Body of pancreas (tissue), 4 donors: ENCODE results near the gene UGT1A1. TPM values are rescaled to one million over a fixed set of nuclear protein-coding genes. Genes with fewer than 3 reads are reported as not detected.

ENCODE experiments used
- ATAC-seq: fragments of 150-250 bp; one replicate; pipeline ENCODE4 v1.9.1; 2016
- DNase-seq, 4 donors: peaks; one replicate each; pipeline ENCODE4 v3.0.0-alpha.2; 2019
- H3K27ac ChIP-seq, 4 donors: fragments of 200-600 bp; sonication (generic); 1 replicate in 3 of 4; 2 replicates in 1 of 4; pipeline versions ENCODE4 v1.5.1 to v1.6.1; 2016 to 2019; ENCODE audit warnings: mild to moderate bottlenecking in 1 of 4, mixed read lengths in 1 of 4, moderate library complexity in 1 of 4
- H3K27me3 ChIP-seq, 2 donors: fragments of 200-600 bp; sonication (generic); one replicate each; pipeline ENCODE4 v1.6.0; 2016; ENCODE audit warnings: mild to moderate bottlenecking in 1 of 2
- H3K36me3 ChIP-seq, 2 donors: fragments of 200-600 bp; sonication (generic); replicated peaks in 1 of 2; 2 replicates each; pipeline ENCODE4 v1.5.1; 2016; ENCODE audit warnings: low read depth in 2 of 2; ENCODE audit not compliant: insufficient read depth in 1 of 2
- H3K4me1 ChIP-seq: fragments of 200-600 bp; sonication (generic); one replicate; pipeline ENCODE4 v1.6.0; 2016
- H3K4me3 ChIP-seq, 2 donors: fragments of 200-600 bp; sonication (generic); 1 replicate in 1 of 2; 2 replicates in 1 of 2; pipeline ENCODE4 v1.5.1; 2016 to 2019
- H3K9me3 ChIP-seq, 3 donors: fragments of 200-600 bp; sonication (generic); 1 replicate in 2 of 3; 2 replicates in 1 of 3; pipeline ENCODE4 v1.5.1; 2016
- POLR2A ChIP-seq, 3 donors: fragments of 450-650 bp; IDR thresholded peaks; one replicate each; pipeline ENCODE4 v1.6.1; 2016; ENCODE audit warnings: antibody characterized with exemption in 3 of 3, mild to moderate bottlenecking in 2 of 3
- WGBS, 2 donors: methylation state at CpG; one replicate each; pipeline ENCODE4 v1.1.5; 2017; 5-methylcytosine and 5-hydroxymethylcytosine counted together
- intact Hi-C: fragments of 100-400 bp; cut with DNase I; formaldehyde crosslinking; loops from one replicate; pipeline ENCODE4 v1.15.1; 2023
- total RNA-seq, 2 donors: library from RNA; depleted of rRNA; stranded (reverse); fragments of >200 nt; gene quantifications; one replicate each; pipeline ENCODE4 v1.1.0, GENCODE V29; 2016
- TF ChIP-seq, protein P1 (sequence below), 7 experiments: fragments of 450-650 bp in 4 of 7; fragments of 200-600 bp in 3 of 7; sonication (generic) in 3 of 7; IDR thresholded peaks; one replicate each; pipeline ENCODE4 v1.5.1; 2016 to 2019; ENCODE audit warnings: antibody characterized with exemption in 7 of 7

The UGT1A1 gene
- total RNA-seq, 2 donors from 2014 or later: not detected

DNA sequence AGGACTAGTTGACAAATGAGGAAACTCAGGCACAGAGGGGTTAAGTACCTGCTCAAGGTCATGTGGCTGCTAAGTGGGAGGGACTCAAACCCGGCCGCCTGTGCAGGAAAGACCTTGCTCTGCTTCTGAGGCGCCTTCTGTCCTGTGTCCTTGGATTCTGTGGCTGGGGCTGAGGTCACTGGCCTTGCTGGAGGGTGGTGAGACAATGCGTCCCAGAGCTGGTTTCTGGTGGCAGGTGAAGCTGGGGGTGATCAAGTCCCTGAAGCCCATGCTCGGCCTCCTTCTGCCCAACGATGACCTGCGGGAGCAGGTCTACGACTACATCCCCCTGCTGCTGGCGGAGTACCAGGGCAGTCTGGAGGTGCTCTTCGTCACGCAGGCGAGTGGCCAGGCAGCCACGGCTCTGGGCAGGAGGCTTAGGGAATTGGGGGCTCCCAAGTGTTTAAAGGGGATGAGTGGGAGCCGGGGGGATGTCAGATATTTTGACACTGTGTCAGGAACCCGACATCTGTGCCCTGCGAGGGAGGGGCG, 34.1 kb downstream of the UGT1A1 start:
- DNase-seq: no peak
- H3K36me3 ChIP-seq: no peaks in the 10 kb centered on the region
- H3K27me3 ChIP-seq: no peaks in the 10 kb centered on the region
- intact Hi-C loops: no loop called here
- ATAC-seq: no peak
- no peaks in the 10 kb centered on the region for H3K4me1 ChIP-seq
- no peaks in the 10 kb centered on the region for H3K9me3 ChIP-seq
- H3K4me3 ChIP-seq: no peak overlapping the region
- WGBS, 2 donors: 24 to 65% methylated on average over 9 to 17 of the region's 17 CpGs
- H3K27ac ChIP-seq: no peak overlapping the region
- TF ChIP-seq, protein P1, sequence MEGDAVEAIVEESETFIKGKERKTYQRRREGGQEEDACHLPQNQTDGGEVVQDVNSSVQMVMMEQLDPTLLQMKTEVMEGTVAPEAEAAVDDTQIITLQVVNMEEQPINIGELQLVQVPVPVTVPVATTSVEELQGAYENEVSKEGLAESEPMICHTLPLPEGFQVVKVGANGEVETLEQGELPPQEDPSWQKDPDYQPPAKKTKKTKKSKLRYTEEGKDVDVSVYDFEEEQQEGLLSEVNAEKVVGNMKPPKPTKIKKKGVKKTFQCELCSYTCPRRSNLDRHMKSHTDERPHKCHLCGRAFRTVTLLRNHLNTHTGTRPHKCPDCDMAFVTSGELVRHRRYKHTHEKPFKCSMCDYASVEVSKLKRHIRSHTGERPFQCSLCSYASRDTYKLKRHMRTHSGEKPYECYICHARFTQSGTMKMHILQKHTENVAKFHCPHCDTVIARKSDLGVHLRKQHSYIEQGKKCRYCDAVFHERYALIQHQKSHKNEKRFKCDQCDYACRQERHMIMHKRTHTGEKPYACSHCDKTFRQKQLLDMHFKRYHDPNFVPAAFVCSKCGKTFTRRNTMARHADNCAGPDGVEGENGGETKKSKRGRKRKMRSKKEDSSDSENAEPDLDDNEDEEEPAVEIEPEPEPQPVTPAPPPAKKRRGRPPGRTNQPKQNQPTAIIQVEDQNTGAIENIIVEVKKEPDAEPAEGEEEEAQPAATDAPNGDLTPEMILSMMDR (IDR thresholded peaks at IDR 0.05): no peak
- TF ChIP-seq POLR2A (IDR thresholded peaks at IDR 0.05): no peak

DNA sequence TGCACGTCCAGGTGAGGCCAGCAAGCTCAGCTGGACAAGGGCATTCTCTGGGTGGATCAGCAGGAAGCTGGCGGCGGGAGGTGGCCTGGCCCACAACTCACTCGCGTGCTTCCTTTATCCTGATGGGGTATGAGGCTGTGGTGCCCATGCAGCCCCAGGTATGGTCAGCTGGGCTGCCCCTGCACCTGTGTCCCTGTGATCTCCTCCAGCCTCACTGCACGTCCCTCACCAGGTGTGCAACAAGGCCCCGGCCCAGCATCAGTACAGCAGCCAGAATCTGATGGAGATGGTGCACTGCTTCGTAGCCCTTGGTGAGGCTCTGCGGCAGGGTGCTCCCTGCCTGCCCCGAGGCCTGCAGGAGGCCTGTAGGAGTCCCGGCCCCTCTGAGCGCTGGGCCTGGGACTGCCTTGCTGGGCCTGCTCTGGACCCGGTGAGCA, 35.7 kb downstream of the UGT1A1 start:
- no peaks in the 10 kb centered on the region for H3K36me3 ChIP-seq
- H3K4me1 ChIP-seq: no peaks in the 10 kb centered on the region
- H3K4me3 ChIP-seq: no peak overlapping the region
- intact Hi-C loops: no loop called here
- H3K27me3 ChIP-seq: no peaks in the 10 kb centered on the region
- 88 to 100% methylated on average over 1 to 13 of the region's 13 CpGs for WGBS, 2 donors
- ATAC-seq (no peak), DNase-seq (no peak)
- H3K9me3 ChIP-seq: no peaks in the 10 kb centered on the region
- TF ChIP-seq, protein P1 (IDR thresholded peaks at IDR 0.05): no peak
- no peak for TF ChIP-seq POLR2A (IDR thresholded peaks at IDR 0.05)
- H3K27ac ChIP-seq: no peak overlapping the region

DNA sequence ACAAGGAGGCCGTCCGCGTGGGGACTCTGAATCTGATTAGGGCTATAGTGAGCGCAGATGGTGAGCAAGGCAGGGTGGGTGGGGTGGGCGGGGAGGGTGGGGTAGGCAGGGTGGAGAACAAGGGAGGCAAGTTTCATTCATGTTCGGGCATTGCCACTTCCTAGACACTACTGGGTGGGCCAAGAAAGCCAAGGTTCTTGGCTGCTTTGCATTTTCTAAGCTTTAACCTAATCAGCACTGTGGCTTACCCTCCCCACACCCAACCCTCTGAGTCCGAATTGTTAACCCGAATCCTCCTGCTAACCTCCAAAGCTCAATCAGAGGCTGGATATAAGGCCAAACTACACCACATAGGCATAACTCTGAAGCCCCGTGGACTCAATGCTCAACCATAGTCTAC, 36.2 kb downstream of the UGT1A1 start:
- ATAC-seq (no peak), DNase-seq (no peak)
- TF ChIP-seq, protein P1 (IDR thresholded peaks at IDR 0.05): no peak
- TF ChIP-seq POLR2A (IDR thresholded peaks at IDR 0.05): no peak
- Histone ChIP-seq H3K36me3 (no peaks in the 10 kb centered on the region), H3K4me3 (no peak overlapping the region), H3K4me1 (no peaks in the 10 kb centered on the region), H3K27ac (no peak overlapping the region), H3K9me3 (no peaks in the 10 kb centered on the region), H3K27me3 (no peaks in the 10 kb centered on the region)
- 81 to 88% methylated on average over 6 to 9 of the region's 9 CpGs for WGBS, 2 donors
- intact Hi-C loops: no loop called here

DNA sequence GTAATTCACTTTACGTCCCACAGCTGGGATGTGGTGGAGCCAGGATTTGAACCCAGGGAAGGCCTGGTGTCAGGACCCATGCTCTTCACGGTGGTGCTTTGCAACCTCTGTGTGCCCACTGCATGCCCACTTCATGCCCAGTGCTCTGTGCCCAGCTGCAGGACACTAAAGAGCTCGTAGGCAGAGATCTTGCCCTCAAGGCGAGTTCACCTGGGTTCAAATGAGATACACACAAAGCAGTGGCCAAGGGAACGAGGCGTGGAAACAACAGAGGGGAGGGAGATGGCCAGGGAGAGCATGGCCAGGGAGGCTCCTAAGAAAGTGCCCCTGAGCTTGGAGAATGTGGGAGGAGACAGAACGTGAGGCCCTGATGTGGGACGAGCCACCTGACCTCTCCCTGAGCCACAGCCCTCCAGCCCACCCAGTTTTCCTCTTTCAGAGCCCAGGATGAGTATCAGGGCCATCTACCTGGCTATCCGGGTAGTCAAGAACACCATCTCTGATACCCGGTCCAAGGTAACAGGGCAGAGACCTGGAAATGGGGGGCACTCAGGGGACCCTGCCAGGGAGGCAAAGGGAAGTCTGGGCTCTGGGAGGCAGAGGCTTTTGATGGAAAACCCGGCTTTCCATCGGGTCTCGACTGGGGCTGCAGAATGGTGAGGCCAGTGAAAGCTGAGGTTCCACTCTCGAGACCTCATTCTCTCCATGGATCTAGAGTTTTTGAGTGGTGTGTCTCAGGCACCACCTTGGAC, 38.4 kb downstream of the UGT1A1 start:
- H3K36me3 ChIP-seq: no peaks in the 10 kb centered on the region
- no peaks in the 10 kb centered on the region for H3K27me3 ChIP-seq
- no peaks in the 10 kb centered on the region for H3K4me1 ChIP-seq
- WGBS, 2 donors: 59 to 72% methylated on average over 13 to 14 of the region's 14 CpGs
- DNase-seq (peak in 1 of 4 donors; percentile 3), ATAC-seq (no peak)
- H3K27ac ChIP-seq: no peak overlapping the region
- intact Hi-C loops: no loop called here
- H3K4me3 ChIP-seq: no peak overlapping the region
- no peaks in the 10 kb centered on the region for H3K9me3 ChIP-seq
- no peak for TF ChIP-seq POLR2A (IDR thresholded peaks at IDR 0.05)
- TF ChIP-seq, protein P1 (IDR thresholded peaks at IDR 0.05): no peak
